Posterior cingulate gyrus (tissue), 11 donors: ENCODE results near the gene CDON.
"Not testable (repeated sequence)": the region's sequence is repeated elsewhere in the genome, so short reads cannot be mapped to it uniquely, and the experiment has no call there.

Experiments
- DNase-seq, 10 donors: peaks; one replicate each; pipeline versions ENCODE4 v3.0.0 to v3.0.0-alpha.2; 2020 to 2021; ENCODE audit warnings: mixed read lengths in 3 of 10
- intact Hi-C: fragments of 100-400 bp; cut with DNase I; formaldehyde crosslinking; loops from one replicate; pipeline ENCODE4 v1.15.1; 2023

Gene CDON

GRCh38 chr11:126006068-126006467, 56.6 kb downstream of the CDON start:
- intact Hi-C loops, result no loop called here
- no peak for DNase-seq

GRCh38 chr11:126002181-126002580, 60.5 kb downstream of the CDON start:
- intact Hi-C loops, result no loop called here
- no peak for DNase-seq

GRCh38 chr11:125999234-125999880, 63.3 kb downstream of the CDON start:
- intact Hi-C loops, result no loop called here
- DNase-seq, result no peak

- intact Hi-C loops, result no loop called here
- DNase-seq, result no peak
Measured at GRCh38 chr11:125998267-125998666, 64.4 kb downstream of the CDON start.

- intact Hi-C loops, result no loop called here
- peak in 6 of 10 donors; percentile 18 to 91 (median 61) for DNase-seq
Measured at GRCh38 chr11:125995313-125995712, 67.4 kb downstream of the CDON start.

GRCh38 chr11:125994509-125994908, 68.2 kb downstream of the CDON start:
- DNase-seq, result no peak

GRCh38 chr11:125992893-125993292, 69.8 kb downstream of the CDON start:
- intact Hi-C loops, result no loop called here
- no peak for DNase-seq

More at GRCh38 chr11:125994509-125994908, 68.2 kb downstream of the CDON start:
- intact Hi-C loops, result no loop called here

GRCh38 chr11:125990244-125990643, 72.4 kb downstream of the CDON start:
- intact Hi-C loops, result no loop called here
- DNase-seq, result peak in 1 of 10 donors; percentile 36

- peak in 2 of 10 donors; percentile 25 to 31 for DNase-seq
- intact Hi-C loops, result no loop called here
Measured at GRCh38 chr11:125987066-125987641, 75.5 kb downstream of the CDON start.

GRCh38 chr11:125985956-125986355, 76.7 kb downstream of the CDON start:
- intact Hi-C loops, DNase-seq: not testable (repeated sequence)

- no peak for DNase-seq
- intact Hi-C loops, result no loop called here
Measured at GRCh38 chr11:125982348-125982730, 80.3 kb downstream of the CDON start.

GRCh38 chr11:125980436-125980835, 82.2 kb downstream of the CDON start:
- peak in 1 of 10 donors; percentile 48 for DNase-seq
- intact Hi-C loops, result no loop called here

GRCh38 chr11:125979511-125979910, 83.2 kb downstream of the CDON start:
- no peak for DNase-seq
- intact Hi-C loops, result no loop called here

- DNase-seq, result no peak
- intact Hi-C loops, result no loop called here
Measured at GRCh38 chr11:125978778-125979407, 83.8 kb downstream of the CDON start.

GRCh38 chr11:125978181-125978716, 84.4 kb downstream of the CDON start:
- DNase-seq, result no peak
- intact Hi-C loops, result no loop called here

GRCh38 chr11:125977333-125977732, 85.3 kb downstream of the CDON start:
- intact Hi-C loops, result no loop called here
- DNase-seq, result no peak

- DNase-seq, result no peak
- intact Hi-C loops, result no loop called here
Measured at GRCh38 chr11:125976156-125976555, 86.5 kb downstream of the CDON start.

GRCh38 chr11:125975634-125976033, 87.0 kb downstream of the CDON start:
- intact Hi-C loops, result no loop called here
- no peak for DNase-seq

GRCh38 chr11:125974284-125974683, 88.4 kb downstream of the CDON start:
- no peak for DNase-seq
- intact Hi-C loops, result no loop called here

- DNase-seq, result no peak
- intact Hi-C loops, result no loop called here
Measured at GRCh38 chr11:125971618-125972017, 91.0 kb downstream of the CDON start.

GRCh38 chr11:125968354-125968753, 94.3 kb downstream of the CDON start:
- DNase-seq, result peak in 1 of 10 donors; percentile 26
- intact Hi-C loops, result no loop called here

- no peak for DNase-seq
- intact Hi-C loops, result no loop called here
Measured at GRCh38 chr11:125967515-125967914, 95.2 kb downstream of the CDON start.
